ENCODE measurements around the gene REEP3.

GRCh38 chr10:63631991-63632390 lies 110.8 kb downstream of the REEP3 start:
- TF ChIP-seq GATA2 (IDR thresholded peaks at IDR 0.05; ENCODE audit: low read depth, low read length) (no peak), GATA3 (IDR thresholded peaks at IDR 0.05; ENCODE audit: low read depth, low read length) (no peak)

Measured in SH-SY5Y (cell line).